Prostate gland (tissue), 2 donors: ENCODE data around the gene TCHHL1. TPM values are rescaled to one million over a fixed set of nuclear protein-coding genes. Genes with fewer than 3 reads are reported as not detected.

Experiments
- DNase-seq: peaks from one replicate; pipeline ENCODE4 v3.0.0-alpha.2; 2019; ENCODE audit warnings: low spot score
- H3K27ac ChIP-seq, 2 donors: fragments of 200-600 bp; sonication (generic); 2 replicates each; pipeline ENCODE4 v1.5.1; 2017 to 2019
- H3K27me3 ChIP-seq: fragments of 200-600 bp; sonication (generic); replicated peaks from 2 replicates; pipeline ENCODE4 v1.5.1; 2019; ENCODE audit not compliant: insufficient read depth
- H3K36me3 ChIP-seq, 2 donors: fragments of 200-600 bp; sonication (generic); 1 replicate in 1 of 2; 2 replicates in 1 of 2; pipeline versions ENCODE4 v1.5.1 to v1.8.1; 2017 to 2019
- H3K4me1 ChIP-seq: fragments of 200-600 bp; sonication (generic); replicated peaks from 2 replicates; pipeline ENCODE4 v1.5.1; 2019
- H3K4me3 ChIP-seq, 2 donors: fragments of 200-600 bp; sonication (generic); 2 replicates each; pipeline ENCODE4 v1.5.1; 2017 to 2019
- H3K9me3 ChIP-seq: fragments of 200-600 bp; sonication (generic); 2 replicates; pipeline ENCODE4 v1.5.1; 2017
- CTCF ChIP-seq, 4 experiments: fragments of 200-600 bp in 2 of 4; fragments of 450-650 bp in 2 of 4; sonication (generic) in 2 of 4; IDR thresholded peaks; 1 replicate in 3 of 4; 2 replicates in 1 of 4; pipeline ENCODE4 v1.5.1; 2016 to 2019; ENCODE audit warnings: antibody characterized with exemption in 4 of 4, mild to moderate bottlenecking in 2 of 4, moderate library complexity in 2 of 4
- POLR2A ChIP-seq: fragments of 450-650 bp; IDR thresholded peaks from one replicate; pipeline ENCODE4 v1.6.1; 2016; ENCODE audit warnings: antibody characterized with exemption, mild to moderate bottlenecking
- POLR2AphosphoS5 ChIP-seq: sonication (generic); formaldehyde crosslinking; IDR thresholded peaks from one replicate; pipeline ENCODE4 v1.6.1; 2017; ENCODE audit warnings: antibody characterized with exemption
- WGBS: methylation state at CpG from one replicate; pipeline ENCODE4 v1.1.5; 2018; 5-methylcytosine and 5-hydroxymethylcytosine counted together
- intact Hi-C: fragments of 100-400 bp; cut with DNase I; formaldehyde crosslinking; loops from one replicate; pipeline ENCODE4 v1.14.2; 2022
- total RNA-seq, 2 donors: library from RNA; depleted of rRNA; stranded (reverse); fragments of >200 nt; gene quantifications; one replicate each; pipeline ENCODE4 v1.1.0, GENCODE V29; 2016

TCHHL1 gene
- total RNA-seq, 2 donors from 2014 or later, result not detected

- no peaks in the 10 kb centered on the region for H3K9me3 ChIP-seq
- H3K4me1 ChIP-seq, result peaks cover 12% of the 10 kb centered on the region
- intact Hi-C loops, result loop anchor here (5.0 kb wide), 2 partner anchors 138 to 408 kb away; no protein-coding TSS in a partner anchor
- H3K27ac ChIP-seq, result peak overlapping the region; percentile 94 to 95
- no peaks in the 10 kb centered on the region for H3K36me3 ChIP-seq
- TF ChIP-seq CTCF (IDR thresholded peaks at IDR 0.05) (no peak), POLR2AphosphoS5 (no peak), POLR2A (no peak)
- no peaks in the 10 kb centered on the region for H3K27me3 ChIP-seq
- DNase-seq, result no peak
- H3K4me3 ChIP-seq, result no peak overlapping the region
- 74% methylated on average over 8 of the region's 8 CpGs for WGBS
These were observed 39.4 kb downstream of the TCHHL1 start for GRCh38 chr1:152049291-152050083.

GRCh38 chr1:152048416-152049009 lies 40.4 kb downstream of the TCHHL1 start:
- peak overlapping the region in 1 of 2 donors; percentile 17 for H3K4me3 ChIP-seq
- H3K27me3 ChIP-seq, result no peaks in the 10 kb centered on the region
- intact Hi-C loops, result no loop called here
- peaks cover 12% of the 10 kb centered on the region for H3K4me1 ChIP-seq
- H3K27ac ChIP-seq, result peak overlapping the region; percentile 94 to 95
- no peaks in the 10 kb centered on the region for H3K9me3 ChIP-seq
- WGBS, result 31% methylated on average over 6 of the region's 6 CpGs
- TF ChIP-seq CTCF (IDR thresholded peaks at IDR 0.05), result peak in 2 of 4 experiments; percentile 45 to 46
- no peak for TF ChIP-seq POLR2A
- TF ChIP-seq POLR2AphosphoS5, result no peak
- H3K36me3 ChIP-seq, result no peaks in the 10 kb centered on the region
- DNase-seq, result peak; percentile 79

GRCh38 chr1:152047730-152048415 lies 41.0 kb downstream of the TCHHL1 start:
- Histone ChIP-seq H3K4me3 (peak overlapping the region in 1 of 2 donors; percentile 17), H3K4me1 (peaks cover 12% of the 10 kb centered on the region)
- intact Hi-C loops, result no loop called here

GRCh38 chr1:152047413-152047729 lies 41.5 kb downstream of the TCHHL1 start:
- H3K4me3 ChIP-seq, result no peak overlapping the region
- peak; percentile 12 for TF ChIP-seq POLR2A
- no peak for TF ChIP-seq CTCF (IDR thresholded peaks at IDR 0.05)
- no peaks in the 10 kb centered on the region for H3K36me3 ChIP-seq
- peak overlapping the region; percentile 94 to 95 for H3K27ac ChIP-seq
- whole genome bisulfite sequencing, result 26% methylated on average over 5 of the region's 5 CpGs
- no peak for DNase-seq
- H3K27me3 ChIP-seq, result no peaks in the 10 kb centered on the region
- no peaks in the 10 kb centered on the region for H3K9me3 ChIP-seq
- peaks cover 12% of the 10 kb centered on the region for H3K4me1 ChIP-seq
- intact Hi-C loops, result no loop called here

More at GRCh38 chr1:152047730-152048415, 41.0 kb downstream of the TCHHL1 start:
- WGBS, result 0% methylated on average over 13 of the region's 13 CpGs
- DNase-seq, result peak; percentile 93
- no peaks in the 10 kb centered on the region for H3K36me3 ChIP-seq
- peak overlapping the region; percentile 94 to 95 for H3K27ac ChIP-seq
- no peaks in the 10 kb centered on the region for H3K9me3 ChIP-seq
- no peaks in the 10 kb centered on the region for H3K27me3 ChIP-seq
- TF ChIP-seq POLR2AphosphoS5, result peak; percentile 98
- no peak for TF ChIP-seq POLR2A
- peak in 2 of 4 experiments; percentile 42 to 51 for TF ChIP-seq CTCF (IDR thresholded peaks at IDR 0.05)
